ENCODE results near the gene CISD1. TPM values are rescaled to one million over a fixed set of nuclear protein-coding genes. Genes with fewer than 3 reads are reported as not detected.

The CISD1 gene
- total RNA-seq, 2 experiments from 2014 or later: 49.7 to 58.2 TPM

GRCh38 chr10:58319599-58319998 is 50.6 kb downstream of the CISD1 start:
- no peak overlapping the region for H3K27ac Mint-ChIP-seq
- ChIA-PET POLR2A (no interaction called here), CTCF (no interaction called here)
- no peaks in the 10 kb centered on the region for H3K9me3 Mint-ChIP-seq
- H3K4me1 Mint-ChIP-seq (ENCODE audit: low read depth): peaks cover 7% of the 10 kb centered on the region
- no peak for TF ChIP-seq CTCF (IDR thresholded peaks at IDR 0.05)
- intact Hi-C loops (cut with micrococcal nuclease): no loop called here
- no peak for ATAC-seq
- no peak overlapping the region for H3K4me3 Mint-ChIP-seq
- H3K36me3 Mint-ChIP-seq (ENCODE audit: low read depth): no peaks in the 10 kb centered on the region
- no peaks in the 10 kb centered on the region for H3K27me3 Mint-ChIP-seq
- no peak for DNase-seq

- no peak for DNase-seq
- H3K27ac Mint-ChIP-seq: no peak overlapping the region
- TF ChIP-seq CTCF (IDR thresholded peaks at IDR 0.05): no peak
- H3K4me3 Mint-ChIP-seq: no peak overlapping the region
- no peaks in the 10 kb centered on the region for H3K9me3 Mint-ChIP-seq
- ATAC-seq: no peak
- intact Hi-C loops (cut with micrococcal nuclease): no loop called here
- ChIA-PET CTCF (no interaction called here), POLR2A (no interaction called here)
- peaks cover 7% of the 10 kb centered on the region for H3K4me1 Mint-ChIP-seq (ENCODE audit: low read depth)
- H3K36me3 Mint-ChIP-seq (ENCODE audit: low read depth): no peaks in the 10 kb centered on the region
- no peaks in the 10 kb centered on the region for H3K27me3 Mint-ChIP-seq
Observed at GRCh38 chr10:58320351-58321049, 51.5 kb downstream of the CISD1 start.

- DNase-seq: peak; percentile 44
- Mint-ChIP-seq H3K9me3 (no peaks in the 10 kb centered on the region), H3K4me3 (no peak overlapping the region), H3K27me3 (no peaks in the 10 kb centered on the region), H3K4me1 (ENCODE audit: low read depth) (peaks cover 7% of the 10 kb centered on the region), H3K27ac (no peak overlapping the region), H3K36me3 (ENCODE audit: low read depth) (no peaks in the 10 kb centered on the region)
- no peak for TF ChIP-seq CTCF (IDR thresholded peaks at IDR 0.05)
- ChIA-PET POLR2A (interaction anchor here (1.5 kb wide), 1 partner anchor 62 kb away, joined by 3 read pairs; no protein-coding TSS in a partner anchor), CTCF (interaction anchor here (1.0 to 1.1 kb wide), 2 partner anchors 23 to 63 kb away, joined by 3 read pairs; partner anchors contain the start of gene TFAM)
- intact Hi-C loops (cut with micrococcal nuclease): no loop called here
- peak; percentile 39 for ATAC-seq
Observed at GRCh38 chr10:58322072-58322834, 53.3 kb downstream of the CISD1 start.

- H3K9me3 Mint-ChIP-seq: no peaks in the 10 kb centered on the region
- DNase-seq: no peak
Observed at GRCh38 chr10:58322835-58323209, 53.9 kb downstream of the CISD1 start.

More at GRCh38 chr10:58322835-58323209, 53.9 kb downstream of the CISD1 start:
- Mint-ChIP-seq H3K36me3 (ENCODE audit: low read depth) (no peaks in the 10 kb centered on the region), H3K4me3 (no peak overlapping the region), H3K27ac (no peak overlapping the region), H3K4me1 (ENCODE audit: low read depth) (peaks cover 7% of the 10 kb centered on the region), H3K27me3 (no peaks in the 10 kb centered on the region)
- no peak for ATAC-seq
- no peak for TF ChIP-seq CTCF (IDR thresholded peaks at IDR 0.05)
- intact Hi-C loops (cut with micrococcal nuclease): no loop called here
- CTCF ChIA-PET: interaction anchor here (1.0 kb wide), 1 partner anchor 24 kb away, joined by 3 read pairs; no protein-coding TSS in a partner anchor
- POLR2A ChIA-PET: interaction anchor here (1.5 kb wide), 1 partner anchor 61 kb away, joined by 3 read pairs; no protein-coding TSS in a partner anchor

All from activated CD8-positive, alpha-beta T cell treated with anti-CD3 and anti-CD28 coated beads for 36 hours (primary cell).